GM12878 (cell line): ENCODE results near the gene VCAM1. TPM values are rescaled to one million over a fixed set of nuclear protein-coding genes. Genes with fewer than 3 reads are reported as not detected.
"Not testable (repeated sequence)": the region's sequence is repeated elsewhere in the genome, so short reads cannot be mapped to it uniquely, and the experiment has no call there.

Source experiments
- ATAC-seq: fragments of 200-7000 bp; cut with Tn5 transposase; 3 replicates; pipeline ENCODE4 v1.9.1; 2020; ENCODE audit warnings: mild to moderate bottlenecking, moderate library complexity
- BruUV-seq: library from RNA; stranded (reverse); fragments of 400-500 nt; replicated peaks from 2 replicates; lab custom pipeline; 2021; lab: Mats Ljungman, UMichigan
- CTCF ChIA-PET: fragments of 300-600 bp; sonication (Branson Sonifier 250); formaldehyde crosslinking; extraction: SDS; loops from one replicate; lab custom pipeline; 2021; ENCODE audit warnings: inconsistent platforms; lab: Yijun Ruan, JAX
- POLR2A ChIA-PET: fragments of 350-600 bp; formaldehyde crosslinking; extraction: SDS; loops from one replicate; lab custom pipeline; 2021; ENCODE audit warnings: inconsistent platforms; lab: Charles Lee
- RAD21 ChIA-PET: fragments of 300-600 bp; sonication (Branson Sonifier 250); formaldehyde crosslinking; loops from one replicate; lab custom pipeline; 2023; ENCODE audit warnings: antibody characterized with exemption; ENCODE audit not compliant: unreplicated experiment; lab: Charles Lee
- SMC1A ChIA-PET: fragments of 300-600 bp; sonication (Branson Sonifier 250); formaldehyde crosslinking; loops from one replicate; lab custom pipeline; 2023; ENCODE audit not compliant: unreplicated experiment, uncharacterized antibody; lab: Charles Lee
- DNase-seq: peaks from one replicate; pipeline ENCODE4 v3.0.0-alpha.2; 2011; ENCODE audit warnings: low read depth, low spot score
- FAIRE-seq: peaks from 3 replicates; lab custom pipeline; 2011; peaks lifted over from hg19 to GRCh38; lab: Jason Lieb, UNC
- H2AFZ ChIP-seq: 2 replicates; pipeline ENCODE4 v1.6.0; 2011; ENCODE audit warnings: low read depth, low read length, control low read depth; ENCODE audit not compliant: control insufficient read depth
- H3K27ac ChIP-seq: 2 replicates; pipeline ENCODE4 v1.5.1; 2011; ENCODE audit warnings: control low read depth; ENCODE audit not compliant: control insufficient read depth, insufficient read depth
- H3K27me3 ChIP-seq, 2 experiments: replicated peaks in 1 of 2; 2 replicates each; pipeline versions ENCODE4 v1.6.0 to v1.6.1; 2011; ENCODE audit warnings: low read length in 1 of 2; ENCODE audit not compliant: control insufficient read depth in 2 of 2, insufficient read depth in 2 of 2
- H3K36me3 ChIP-seq, 2 experiments: 2 replicates each; pipeline ENCODE4 v1.5.1; 2011; ENCODE audit warnings: low read length in 1 of 2; ENCODE audit not compliant: control insufficient read depth in 2 of 2, insufficient read depth in 2 of 2
- H3K4me1 ChIP-seq: 2 replicates; pipeline ENCODE4 v1.6.1; 2011; ENCODE audit warnings: mild to moderate bottlenecking, low read length, moderate library complexity, mixed read lengths; ENCODE audit not compliant: control insufficient read depth, insufficient read depth
- H3K4me2 ChIP-seq: 2 replicates; pipeline ENCODE4 v1.6.0; 2011; ENCODE audit warnings: control low read depth; ENCODE audit not compliant: control insufficient read depth, insufficient read depth
- H3K4me3 ChIP-seq: fragments of 200-600 bp; sonication (generic); 2 replicates; pipeline ENCODE4 v1.5.1; 2016
- H3K79me2 ChIP-seq: 2 replicates; pipeline ENCODE4 v1.6.0; 2011; ENCODE audit warnings: low read length; ENCODE audit not compliant: control insufficient read depth, insufficient read depth
- H3K9ac ChIP-seq: 2 replicates; pipeline ENCODE4 v1.8.0; 2011; ENCODE audit warnings: low read length, control low read depth, mixed read lengths; ENCODE audit not compliant: control insufficient read depth, insufficient read depth
- H3K9me3 ChIP-seq: replicated peaks from 3 replicates; pipeline ENCODE4 v1.5.1; 2011; ENCODE audit warnings: mild to moderate bottlenecking, low read length; ENCODE audit not compliant: control insufficient read depth, insufficient read depth
- H4K20me1 ChIP-seq: 2 replicates; pipeline ENCODE4 v1.6.0; 2011; ENCODE audit not compliant: control insufficient read depth, insufficient read depth
- ATF7 ChIP-seq: fragments of 450-650 bp; IDR thresholded peaks from 2 replicates; pipeline ENCODE4 v1.6.1; 2016; ENCODE audit warnings: low read depth, mild to moderate bottlenecking
- EGR1 ChIP-seq, 2 experiments: IDR thresholded peaks; 1 replicate in 1 of 2; 2 replicates in 1 of 2; pipeline ENCODE4 v1.6.1; 2011 to 2012; ENCODE audit warnings: low read depth in 2 of 2, low read length in 2 of 2, borderline replicate concordance in 1 of 2, mild to moderate bottlenecking in 1 of 2, moderate library complexity in 1 of 2
- HDAC2 ChIP-seq: fragments of 200-600 bp; sonication (generic); IDR thresholded peaks from 2 replicates; pipeline ENCODE4 v1.6.1; 2017
- IRF3 ChIP-seq: fragments of 450-650 bp; IDR thresholded peaks from 2 replicates; pipeline ENCODE4 v1.6.1; 2014; ENCODE audit warnings: mild to moderate bottlenecking
- NFIC ChIP-seq: IDR thresholded peaks from 2 replicates; pipeline ENCODE4 v1.6.1; 2012; ENCODE audit warnings: low read depth, mild to moderate bottlenecking, inconsistent platforms, low read length, moderate library complexity
- NR2F1 ChIP-seq: fragments of 450-650 bp; conservative IDR thresholded peaks from 2 replicates; pipeline ENCODE4 v1.6.1; 2017; ENCODE audit warnings: mild to moderate bottlenecking
- ZBED1 ChIP-seq: IDR thresholded peaks from 2 replicates; pipeline ENCODE4 v1.6.1; 2016; ENCODE audit warnings: borderline replicate concordance
- ZNF274 ChIP-seq: IDR thresholded peaks from one replicate; pipeline ENCODE4 v1.8.0; 2011; ENCODE audit not compliant: insufficient read length, insufficient read depth
- WGBS: methylation state at CpG from one replicate; pipeline ENCODE4 v1.1.6; 2016; ENCODE audit warnings: low lambda C conversion rate; ENCODE audit not compliant: insufficient replicate concordance, insufficient coverage; ENCODE audit errors: missing lambda C conversion rate; 5-methylcytosine and 5-hydroxymethylcytosine counted together
- in situ Hi-C: fragments of 300-500 bp; cut with MboI; formaldehyde crosslinking; loops from 9 replicates; pipeline ENCODE4 v1.14.3; 2018; ENCODE audit warnings: mixed read lengths
- intact Hi-C: fragments of 100-400 bp; cut with micrococcal nuclease; formaldehyde crosslinking; loops from one replicate; pipeline ENCODE4 v1.14.2; 2022; ENCODE audit not compliant: unreplicated experiment
- polyA plus RNA-seq, 11 experiments: library from polyadenylated mRNA; depleted of rRNA in 4 of 11; unstranded in 6 of 11; stranded (reverse) in 5 of 11; fragments of >200 nt; fragmentation: Nextera tagmentation in 4 of 11; fragmentation: Illumina TruSeq in 1 of 11; extraction: Ambion mirVana in 4 of 11; extraction: Trizol in 1 of 11; gene quantifications; 1 replicate in 1 of 11; 2 replicates in 10 of 11; pipeline versions ENCODE4 v1.2.1 to v1.2.3, GENCODE V29; 2011 to 2016; ENCODE audit warnings: inconsistent platforms in 2 of 11, missing spikeins in 2 of 11, low read depth in 1 of 11
- total RNA-seq, 4 experiments: library from RNA; depleted of rRNA in 3 of 4; stranded (reverse); fragments of >200 nt in 3 of 4; fragmentation: Illumina TruSeq in 1 of 4; extraction: Trizol in 1 of 4; gene quantifications; 2 replicates each; pipeline versions ENCODE4 v1.2.1 to v1.2.3, GENCODE V29; 2013 to 2021
- TF ChIP-seq, protein P1 (sequence below): IDR thresholded peaks from 2 replicates; pipeline ENCODE4 v1.6.1; 2012; ENCODE audit warnings: improper control_type of control experiment, low read depth, low read length; ENCODE audit not compliant: insufficient replicate concordance
- TF ChIP-seq, protein P2 (sequence below): IDR thresholded peaks from 2 replicates; pipeline ENCODE4 v1.6.1; 2012; ENCODE audit warnings: low read depth, low read length, improper control_type of control experiment

VCAM1 gene
- total and polyA plus RNA-seq, 10 of the 15 experiments (the other 5 are each of a cell fraction or from before 2014, with no cell fraction given) = 5.0 to 13.6 (median 7.4) TPM

DNA sequence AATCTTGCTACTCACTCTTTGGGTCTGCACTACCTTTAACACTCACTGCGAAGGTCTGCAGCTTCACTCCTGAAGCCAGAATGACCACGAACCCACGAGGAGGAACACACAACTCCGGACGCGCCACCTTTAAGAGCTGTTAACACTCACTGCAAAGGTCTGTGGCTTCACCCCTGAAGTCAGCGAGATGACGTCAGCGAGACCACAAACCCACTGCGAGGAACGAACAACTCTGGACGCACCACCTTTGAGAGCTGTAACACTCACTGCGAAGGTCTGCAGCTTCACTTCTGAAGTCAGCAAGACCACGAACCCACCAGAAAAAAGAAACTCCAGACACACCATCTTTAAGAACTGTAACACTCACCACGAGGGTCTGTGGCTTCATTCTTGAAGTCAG lies 6.5 kb upstream of the VCAM1 start:
- H3K4me2 ChIP-seq, H4K20me1 ChIP-seq, H3K79me2 ChIP-seq, intact Hi-C loops, H3K27me3 ChIP-seq, CTCF ChIA-PET, FAIRE-seq, H3K9ac ChIP-seq: not testable (repeated sequence)
- 0 out of 2 replicates have a peak, but pooled peaks have one; percentile 18 for TF ChIP-seq NR2F1
- peak; percentile 67; the same call in 1 of the 2 replicates for TF ChIP-seq ATF7
- TF ChIP-seq, all 136 proteins: peak for 2; not testable (repeated sequence) for 134
- POLR2A ChIA-PET = interaction anchor here (0.7 kb wide), 1 partner anchor 118 kb away, joined by 3 read pairs; no protein-coding TSS in a partner anchor
- in situ Hi-C loops, H3K4me1 ChIP-seq, H3K27ac ChIP-seq, H2AFZ ChIP-seq, RAD21 ChIA-PET, H3K36me3 ChIP-seq, BruUV-seq, H3K4me3 ChIP-seq, H3K9me3 ChIP-seq, DNase-seq: not testable (repeated sequence)
- 35% methylated on average over 15 of the region's 15 CpGs for WGBS
- peak; percentile 90 for ATAC-seq
- SMC1A ChIA-PET = interaction anchor here (1.0 to 1.4 kb wide), 2 partner anchors 9 to 10 kb away, joined by 3 to 5 read pairs; no protein-coding TSS in a partner anchor

GRCh38 chr1:100713626-100714025 lies 5.9 kb upstream of the VCAM1 start:
- Histone ChIP-seq H3K4me2 (no peak overlapping the region), H4K20me1 (no peaks in the 10 kb centered on the region), H3K27ac (no peak overlapping the region), H3K4me1 (no peaks in the 10 kb centered on the region), H3K4me3 (no peak overlapping the region), H3K9me3 (no peaks in the 10 kb centered on the region), H3K36me3 (no peaks in the 10 kb centered on the region), H3K79me2 (no peaks in the 10 kb centered on the region), H2AFZ (no peak overlapping the region), H3K9ac (no peak overlapping the region), H3K27me3 (no peaks in the 10 kb centered on the region)
- WGBS = 50% methylated on average over 3 of the region's 3 CpGs
- DNase-seq (no peak), ATAC-seq (no peak; the same call in 2 of the 3 replicates), FAIRE-seq (no peak)
- ChIA-PET POLR2A (interaction anchor here (0.7 kb wide), 1 partner anchor 118 kb away, joined by 3 read pairs; no protein-coding TSS in a partner anchor), SMC1A (interaction anchor here (1.4 kb wide), 1 partner anchor 9 kb away, joined by 5 read pairs; no protein-coding TSS in a partner anchor), RAD21 (no interaction called here), CTCF (no interaction called here)
- in situ Hi-C loops (no loop called here), intact Hi-C loops (no loop called here)
- no TSS peak for BruUV-seq
- TF ChIP-seq, protein P1, sequence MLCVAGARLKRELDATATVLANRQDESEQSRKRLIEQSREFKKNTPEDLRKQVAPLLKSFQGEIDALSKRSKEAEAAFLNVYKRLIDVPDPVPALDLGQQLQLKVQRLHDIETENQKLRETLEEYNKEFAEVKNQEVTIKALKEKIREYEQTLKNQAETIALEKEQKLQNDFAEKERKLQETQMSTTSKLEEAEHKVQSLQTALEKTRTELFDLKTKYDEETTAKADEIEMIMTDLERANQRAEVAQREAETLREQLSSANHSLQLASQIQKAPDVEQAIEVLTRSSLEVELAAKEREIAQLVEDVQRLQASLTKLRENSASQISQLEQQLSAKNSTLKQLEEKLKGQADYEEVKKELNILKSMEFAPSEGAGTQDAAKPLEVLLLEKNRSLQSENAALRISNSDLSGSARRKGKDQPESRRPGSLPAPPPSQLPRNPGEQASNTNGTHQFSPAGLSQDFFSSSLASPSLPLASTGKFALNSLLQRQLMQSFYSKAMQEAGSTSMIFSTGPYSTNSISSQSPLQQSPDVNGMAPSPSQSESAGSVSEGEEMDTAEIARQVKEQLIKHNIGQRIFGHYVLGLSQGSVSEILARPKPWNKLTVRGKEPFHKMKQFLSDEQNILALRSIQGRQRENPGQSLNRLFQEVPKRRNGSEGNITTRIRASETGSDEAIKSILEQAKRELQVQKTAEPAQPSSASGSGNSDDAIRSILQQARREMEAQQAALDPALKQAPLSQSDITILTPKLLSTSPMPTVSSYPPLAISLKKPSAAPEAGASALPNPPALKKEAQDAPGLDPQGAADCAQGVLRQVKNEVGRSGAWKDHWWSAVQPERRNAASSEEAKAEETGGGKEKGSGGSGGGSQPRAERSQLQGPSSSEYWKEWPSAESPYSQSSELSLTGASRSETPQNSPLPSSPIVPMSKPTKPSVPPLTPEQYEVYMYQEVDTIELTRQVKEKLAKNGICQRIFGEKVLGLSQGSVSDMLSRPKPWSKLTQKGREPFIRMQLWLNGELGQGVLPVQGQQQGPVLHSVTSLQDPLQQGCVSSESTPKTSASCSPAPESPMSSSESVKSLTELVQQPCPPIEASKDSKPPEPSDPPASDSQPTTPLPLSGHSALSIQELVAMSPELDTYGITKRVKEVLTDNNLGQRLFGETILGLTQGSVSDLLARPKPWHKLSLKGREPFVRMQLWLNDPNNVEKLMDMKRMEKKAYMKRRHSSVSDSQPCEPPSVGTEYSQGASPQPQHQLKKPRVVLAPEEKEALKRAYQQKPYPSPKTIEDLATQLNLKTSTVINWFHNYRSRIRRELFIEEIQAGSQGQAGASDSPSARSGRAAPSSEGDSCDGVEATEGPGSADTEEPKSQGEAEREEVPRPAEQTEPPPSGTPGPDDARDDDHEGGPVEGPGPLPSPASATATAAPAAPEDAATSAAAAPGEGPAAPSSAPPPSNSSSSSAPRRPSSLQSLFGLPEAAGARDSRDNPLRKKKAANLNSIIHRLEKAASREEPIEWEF = no peak
- no peak for TF ChIP-seq IRF3
- TF ChIP-seq, protein P2, sequence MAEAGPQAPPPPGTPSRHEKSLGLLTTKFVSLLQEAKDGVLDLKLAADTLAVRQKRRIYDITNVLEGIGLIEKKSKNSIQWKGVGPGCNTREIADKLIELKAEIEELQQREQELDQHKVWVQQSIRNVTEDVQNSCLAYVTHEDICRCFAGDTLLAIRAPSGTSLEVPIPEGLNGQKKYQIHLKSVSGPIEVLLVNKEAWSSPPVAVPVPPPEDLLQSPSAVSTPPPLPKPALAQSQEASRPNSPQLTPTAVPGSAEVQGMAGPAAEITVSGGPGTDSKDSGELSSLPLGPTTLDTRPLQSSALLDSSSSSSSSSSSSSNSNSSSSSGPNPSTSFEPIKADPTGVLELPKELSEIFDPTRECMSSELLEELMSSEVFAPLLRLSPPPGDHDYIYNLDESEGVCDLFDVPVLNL = no peak
- no peak for TF ChIP-seq EGR1 (IDR thresholded peaks at IDR 0.05; ENCODE audit: borderline replicate concordance in 1 of 2, low read depth in 2 of 2, low read length in 2 of 2)
- no peak for TF ChIP-seq ZNF274
- no peak for TF ChIP-seq NFIC
- no peak for TF ChIP-seq ZBED1
- no peak for TF ChIP-seq HDAC2
